ENCODE results near the gene REXO1. TPM values are rescaled to one million over a fixed set of nuclear protein-coding genes. Genes with fewer than 3 reads are reported as not detected.

Gene REXO1
- total and polyA plus RNA-seq, 9 of the 15 experiments (the other 6 are each of a cell fraction or from before 2014, with no cell fraction given) = 0.04 to 63.3 (median 15.8) TPM

DNA sequence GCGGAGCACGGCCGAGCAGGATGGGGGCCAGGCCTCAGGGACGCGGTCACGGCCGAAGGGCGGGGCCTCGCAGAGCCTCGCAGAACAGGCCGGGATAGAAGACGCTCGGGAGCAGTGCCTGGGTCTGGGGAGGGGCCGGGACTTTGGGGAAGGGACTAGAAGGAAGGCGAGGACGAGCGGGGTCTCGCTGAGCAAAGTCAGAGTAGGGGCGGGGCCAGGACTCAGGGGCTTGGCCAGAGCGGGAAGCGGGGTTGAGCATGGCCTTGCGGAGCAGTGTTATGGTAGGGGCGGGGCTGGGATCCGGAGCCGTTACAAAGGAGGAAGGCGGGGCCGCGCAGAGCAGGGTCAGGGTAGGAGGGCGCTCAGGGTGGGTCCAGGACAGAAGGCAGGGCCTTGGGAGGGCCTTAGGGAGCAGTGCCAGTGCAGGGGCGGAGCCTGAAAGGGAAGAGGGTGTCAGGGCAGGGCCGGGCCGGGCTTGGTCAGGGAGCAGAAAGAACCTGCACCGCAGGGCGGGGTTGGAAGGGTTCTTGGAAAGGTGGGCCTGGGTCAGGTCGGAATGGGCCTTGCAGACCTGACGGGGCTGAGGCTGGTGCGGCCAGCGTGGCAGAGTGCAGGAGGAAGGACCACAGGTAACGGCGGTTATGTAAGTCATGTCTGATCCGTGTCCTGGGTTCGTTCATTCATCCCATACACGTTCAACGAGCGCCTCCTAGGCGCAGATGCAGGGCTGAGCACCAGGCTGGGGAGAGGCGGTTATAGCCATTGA, 35.7 kb downstream of the REXO1 start:
- Histone ChIP-seq H3K4me3 (peak overlapping the region; percentile 75), H3K36me3 (ENCODE audit: control insufficient read depth, insufficient read depth, low read length) (peaks cover 27% of the 10 kb centered on the region; the same call in 1 of the 3 replicates), H3K9me1 (ENCODE audit: control insufficient read depth, insufficient read depth, low read length) (no peaks in the 10 kb centered on the region), H2AFZ (ENCODE audit: low read depth, low read length) (peak overlapping the region; percentile 97), H3K4me1 (replicated peaks in 1 of 2; ENCODE audit: control insufficient read depth in 2 of 2, insufficient read depth in 2 of 2, low read length in 2 of 2) (peaks cover 8 to 73% of the 10 kb centered on the region in 2 experiments; a peak in 3 of 5 replicates), H3K27ac (ENCODE audit: extremely low read depth, low read depth, low read length) (peak overlapping the region; percentile 92), H3K4me2 (ENCODE audit: insufficient read depth, low read length) (peak overlapping the region; percentile 98), H4K20me1 (replicated peaks; ENCODE audit: control insufficient read depth, insufficient read depth, low read length) (no peaks in the 10 kb centered on the region), H3K9me3 (replicated peaks; ENCODE audit: control insufficient read depth, insufficient read depth, low read depth, low read length) (no peaks in the 10 kb centered on the region; the same call in 1 of the 2 replicates), H3K27me3 (ENCODE audit: control insufficient read depth in 2 of 2, insufficient read depth in 2 of 2, low read length in 2 of 2) (no peaks in the 10 kb centered on the region), H3K9ac (ENCODE audit: insufficient read depth in 1 of 2, low read depth in 2 of 2, low read length in 2 of 2) (peak overlapping the region; percentile 69 to 88), H3K79me2 (ENCODE audit: control insufficient read depth, insufficient read depth, low read length) (peaks cover 5% of the 10 kb centered on the region; the same call in 1 of the 3 replicates)
- in situ Hi-C loops (cut with MboI) (no loop called here), intact Hi-C loops (cut with micrococcal nuclease) (loop anchor here (1.0 to 2.0 kb wide), 2 partner anchors 14 to 37 kb away; no protein-coding TSS in a partner anchor)
- ATAC-seq (peak; percentile 95), DNase-seq (ENCODE audit: extremely low read depth in 1 of 4, low spot score in 3 of 4) (peak; percentile 90 to 97 (median 92)), FAIRE-seq (peak; percentile 98)
- ChIA-PET CTCF (ENCODE audit: low intra/inter-chr PET ratio) (interaction anchor here (0.5 to 1.5 kb wide), 3 partner anchors 37 to 290 kb away, joined by 4 to 8 read pairs (median 6); no protein-coding TSS in a partner anchor), POLR2A (interaction anchor here (0.6 kb wide), 1 partner anchor 13 kb away, joined by 3 read pairs; no protein-coding TSS in a partner anchor)
- BruUV-seq (replicated peaks) = TSS peak; percentile 76
- under 1% methylated on average over 42 of the region's 47 CpGs for WGBS (ENCODE audit: insufficient coverage, low coverage, missing lambda C conversion rate)
- TF ChIP-seq HINFP (tag; conservative IDR thresholded peaks at IDR 0.05; ENCODE audit: low read depth) = no peak
- no peak for TF ChIP-seq ZBTB11 (CRISPR knock-in tag; IDR thresholded peaks at IDR 0.05)
- peak; percentile 36 for TF ChIP-seq BRD9 (IDR thresholded peaks at IDR 0.05; ENCODE audit: low read depth, partially characterized antibody)
- TF ChIP-seq PURB (CRISPR knock-in tag; IDR thresholded peaks at IDR 0.05; ENCODE audit: low read depth) = no peak
- TF ChIP-seq ZFP30 (CRISPR knock-in tag; IDR thresholded peaks at IDR 0.05; ENCODE audit: borderline replicate concordance) = no peak
- no peak for TF ChIP-seq CBX2 (IDR thresholded peaks at IDR 0.05; ENCODE audit: insufficient read depth, low read length, poor library complexity, severe bottlenecking)
- TF ChIP-seq, protein P1, sequence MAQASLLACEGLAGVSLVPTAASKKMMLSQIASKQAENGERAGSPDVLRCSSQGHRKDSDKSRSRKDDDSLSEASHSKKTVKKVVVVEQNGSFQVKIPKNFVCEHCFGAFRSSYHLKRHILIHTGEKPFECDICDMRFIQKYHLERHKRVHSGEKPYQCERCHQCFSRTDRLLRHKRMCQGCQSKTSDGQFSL (CRISPR knock-in tag; IDR thresholded peaks at IDR 0.05) = peak; percentile 43; the same call in 1 of the 2 replicates
- TF ChIP-seq, protein P1 (tag; IDR thresholded peaks at IDR 0.05) = no peak
- peak; percentile 36 to 82 for TF ChIP-seq E2F6 (IDR thresholded peaks at IDR 0.05; ENCODE audit: borderline replicate concordance in 1 of 2, extremely low read depth in 1 of 2, insufficient read depth in 1 of 2, insufficient read length in 1 of 2, low read depth in 1 of 2, low read length in 1 of 2, poor library complexity in 1 of 2, severe bottlenecking in 1 of 2)

All from K562 (cell line).